ENCODE results near the gene MSI2.

DNA sequence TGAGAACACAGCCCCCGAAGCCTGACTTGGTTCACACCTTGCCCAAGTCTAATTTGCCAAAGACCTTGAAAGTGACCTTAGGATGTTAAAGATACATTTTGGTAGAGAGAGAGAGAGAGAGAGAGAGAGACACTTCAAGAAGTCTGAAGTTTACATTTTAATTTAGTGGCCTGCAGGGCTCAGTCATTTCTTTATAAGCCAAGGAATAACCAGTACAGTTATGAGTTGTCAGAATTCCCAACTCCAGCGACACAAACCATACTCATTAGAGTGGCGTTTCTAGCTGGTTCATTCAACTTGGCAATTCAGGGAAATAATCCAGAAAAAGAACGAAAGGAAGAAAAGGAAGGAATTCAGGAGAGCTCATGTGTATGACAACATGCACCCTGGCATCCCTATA is 284.7 kb downstream of the MSI2 start:
- TF ChIP-seq CTCF (IDR thresholded peaks at IDR 0.05) (no peak), POLR2AphosphoS5 (IDR thresholded peaks at IDR 0.05) (no peak)
